ENCODE data around the gene MGMT. TPM values are rescaled to one million over a fixed set of nuclear protein-coding genes. Genes with fewer than 3 reads are reported as not detected.

MGMT gene
- total and polyA plus RNA-seq, 2 of the 4 experiments (the other 2 are of a cell fraction), result 11.5 to 17.8 TPM

DNA sequence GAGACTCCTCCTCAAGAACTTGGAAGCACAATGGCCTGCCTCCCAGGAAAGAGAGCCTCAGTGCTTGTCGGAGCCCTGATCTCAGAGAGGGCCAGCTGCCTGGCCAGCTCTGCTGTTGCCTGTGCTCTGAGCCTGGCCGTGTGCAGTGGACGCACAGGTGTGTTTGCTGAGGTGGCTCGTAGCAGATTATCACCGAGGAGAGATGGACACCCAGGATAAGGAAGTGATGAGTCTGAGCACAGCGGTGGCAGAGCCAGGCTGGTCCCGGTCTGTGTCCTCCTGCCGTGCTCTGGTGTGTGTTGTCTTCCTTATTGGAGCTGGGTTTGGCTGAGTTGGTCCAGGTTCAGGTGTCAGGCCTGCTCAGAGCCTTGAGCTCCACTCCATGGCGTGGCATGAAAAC, 288.6 kb downstream of the MGMT start:
- H4K20me1 ChIP-seq (ENCODE audit: insufficient read depth, low read length), result no peaks in the 10 kb centered on the region
- 71% methylated on average over 6 of the region's 9 CpGs; no CpG with 5 or more reads in 1 of the 2 experiments for WGBS, 2 experiments (ENCODE audit: extremely low coverage in 2 of 2, insufficient read length in 1 of 2)
- H2BK20ac ChIP-seq (ENCODE audit: low read depth, low read length), result no peak overlapping the region
- no peaks in the 10 kb centered on the region for H3K9me1 ChIP-seq (ENCODE audit: insufficient read depth, low read length)
- no peaks in the 10 kb centered on the region for H3K79me1 ChIP-seq (ENCODE audit: low read depth in 1 of 2, low read length in 2 of 2)
- H2BK5ac ChIP-seq (ENCODE audit: low read depth, low read length, poor library complexity, severe bottlenecking), result no peak overlapping the region
- H2AK9ac ChIP-seq (replicated peaks; ENCODE audit: low read depth, low read length, poor library complexity), result no peak overlapping the region
- H3K4me2 ChIP-seq (ENCODE audit: low read depth, low read length), result no peak overlapping the region
- H2AFZ ChIP-seq (replicated peaks; ENCODE audit: low read length, poor library complexity), result no peak overlapping the region
- H4K91ac ChIP-seq (ENCODE audit: insufficient read depth, low read depth, low read length), result no peak overlapping the region
- no peak overlapping the region for H3K9ac ChIP-seq (ENCODE audit: low read depth, low read length)
- no TSS peak for BruUV-seq (replicated peaks)
- H2BK15ac ChIP-seq (ENCODE audit: low read depth, low read length), result no peak overlapping the region
- H4K5ac ChIP-seq (ENCODE audit: low read depth, low read length), result no peak overlapping the region
- H2AK5ac ChIP-seq (ENCODE audit: low read depth, low read length), result no peak overlapping the region
- peaks cover 8% of the 10 kb centered on the region; the same call in 1 of the 2 replicates for H3K36me3 ChIP-seq (ENCODE audit: control insufficient read depth, insufficient read depth, low read length)
- H3K4me1 ChIP-seq (ENCODE audit: control insufficient read depth, insufficient read depth, low read length), result no peaks in the 10 kb centered on the region
- no peak overlapping the region for H3K18ac ChIP-seq (ENCODE audit: low read depth, low read length)
- no peak overlapping the region for H3K14ac ChIP-seq (replicated peaks; ENCODE audit: low read depth, low read length)
- intact Hi-C loops (cut with micrococcal nuclease), result no loop called here
- H3K4ac ChIP-seq (ENCODE audit: low read depth, low read length), result no peak overlapping the region
- ChIA-PET POLR2A (ENCODE audit: unreplicated experiment) (no interaction called here), CTCF (no interaction called here)
- no peak for ATAC-seq (ENCODE audit: low read depth)
- dilution Hi-C loops (cut with HindIII; ENCODE audit: low sequenced_read_pairs, unreplicated experiment), result no loop called here
- in situ Hi-C loops (cut with MboI; ENCODE audit: low sequenced_read_pairs), result no loop called here
- no peaks in the 10 kb centered on the region for H3K27me3 ChIP-seq (ENCODE audit: control insufficient read depth, insufficient read depth, low read length)
- no peak overlapping the region for H3K56ac ChIP-seq (ENCODE audit: extremely low read depth, insufficient read depth, low read length)
- no peak overlapping the region for H3K27ac ChIP-seq (ENCODE audit: insufficient read depth, low read length)
- no peak for DNase-seq
- H3K4me3 ChIP-seq (ENCODE audit: insufficient read depth, low read depth, low read length), result no peak overlapping the region
- no peak overlapping the region for H4K8ac ChIP-seq (ENCODE audit: low read depth in 2 of 2, low read length in 2 of 2)
- peaks cover 12% of the 10 kb centered on the region for H3K9me3 ChIP-seq (ENCODE audit: control insufficient read depth, insufficient read depth, low read length)
- H3K23ac ChIP-seq (ENCODE audit: low read depth, low read length), result no peak overlapping the region
- TF ChIP-seq, protein P1, sequence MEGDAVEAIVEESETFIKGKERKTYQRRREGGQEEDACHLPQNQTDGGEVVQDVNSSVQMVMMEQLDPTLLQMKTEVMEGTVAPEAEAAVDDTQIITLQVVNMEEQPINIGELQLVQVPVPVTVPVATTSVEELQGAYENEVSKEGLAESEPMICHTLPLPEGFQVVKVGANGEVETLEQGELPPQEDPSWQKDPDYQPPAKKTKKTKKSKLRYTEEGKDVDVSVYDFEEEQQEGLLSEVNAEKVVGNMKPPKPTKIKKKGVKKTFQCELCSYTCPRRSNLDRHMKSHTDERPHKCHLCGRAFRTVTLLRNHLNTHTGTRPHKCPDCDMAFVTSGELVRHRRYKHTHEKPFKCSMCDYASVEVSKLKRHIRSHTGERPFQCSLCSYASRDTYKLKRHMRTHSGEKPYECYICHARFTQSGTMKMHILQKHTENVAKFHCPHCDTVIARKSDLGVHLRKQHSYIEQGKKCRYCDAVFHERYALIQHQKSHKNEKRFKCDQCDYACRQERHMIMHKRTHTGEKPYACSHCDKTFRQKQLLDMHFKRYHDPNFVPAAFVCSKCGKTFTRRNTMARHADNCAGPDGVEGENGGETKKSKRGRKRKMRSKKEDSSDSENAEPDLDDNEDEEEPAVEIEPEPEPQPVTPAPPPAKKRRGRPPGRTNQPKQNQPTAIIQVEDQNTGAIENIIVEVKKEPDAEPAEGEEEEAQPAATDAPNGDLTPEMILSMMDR (conservative IDR thresholded peaks at IDR 0.05; ENCODE audit: low read depth, low read length), result no peak
- TF ChIP-seq MXI1 (IDR thresholded peaks at IDR 0.05; ENCODE audit: borderline replicate concordance, low read depth, low read length), result no peak
- TF ChIP-seq, protein P2, sequence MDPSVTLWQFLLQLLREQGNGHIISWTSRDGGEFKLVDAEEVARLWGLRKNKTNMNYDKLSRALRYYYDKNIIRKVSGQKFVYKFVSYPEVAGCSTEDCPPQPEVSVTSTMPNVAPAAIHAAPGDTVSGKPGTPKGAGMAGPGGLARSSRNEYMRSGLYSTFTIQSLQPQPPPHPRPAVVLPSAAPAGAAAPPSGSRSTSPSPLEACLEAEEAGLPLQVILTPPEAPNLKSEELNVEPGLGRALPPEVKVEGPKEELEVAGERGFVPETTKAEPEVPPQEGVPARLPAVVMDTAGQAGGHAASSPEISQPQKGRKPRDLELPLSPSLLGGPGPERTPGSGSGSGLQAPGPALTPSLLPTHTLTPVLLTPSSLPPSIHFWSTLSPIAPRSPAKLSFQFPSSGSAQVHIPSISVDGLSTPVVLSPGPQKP (IDR thresholded peaks at IDR 0.05; ENCODE audit: borderline replicate concordance, low read depth, low read length), result no peak
- TF ChIP-seq RCOR1 (IDR thresholded peaks at IDR 0.05; ENCODE audit: insufficient replicate concordance, low read length), result no peak
- no peak for TF ChIP-seq CEBPB (IDR thresholded peaks at IDR 0.05; ENCODE audit: low read depth, low read length)
- no peak for TF ChIP-seq SMC3 (IDR thresholded peaks at IDR 0.05; ENCODE audit: low read depth, low read length)
- no peak for TF ChIP-seq CHD1 (IDR thresholded peaks at IDR 0.05; ENCODE audit: low read depth, low read length)
- TF ChIP-seq, protein P3, sequence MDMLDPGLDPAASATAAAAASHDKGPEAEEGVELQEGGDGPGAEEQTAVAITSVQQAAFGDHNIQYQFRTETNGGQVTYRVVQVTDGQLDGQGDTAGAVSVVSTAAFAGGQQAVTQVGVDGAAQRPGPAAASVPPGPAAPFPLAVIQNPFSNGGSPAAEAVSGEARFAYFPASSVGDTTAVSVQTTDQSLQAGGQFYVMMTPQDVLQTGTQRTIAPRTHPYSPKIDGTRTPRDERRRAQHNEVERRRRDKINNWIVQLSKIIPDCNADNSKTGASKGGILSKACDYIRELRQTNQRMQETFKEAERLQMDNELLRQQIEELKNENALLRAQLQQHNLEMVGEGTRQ (IDR thresholded peaks at IDR 0.05; ENCODE audit: low read depth, low read length), result no peak
- TF ChIP-seq MAFK (IDR thresholded peaks at IDR 0.05; ENCODE audit: low read depth, low read length), result no peak
- no peak for TF ChIP-seq BHLHE40 (IDR thresholded peaks at IDR 0.05; ENCODE audit: low read depth, low read length)
- no peak for TF ChIP-seq RAD21 (IDR thresholded peaks at IDR 0.05; ENCODE audit: low read length)
- TF ChIP-seq POLR2A (IDR thresholded peaks at IDR 0.05; ENCODE audit: low read depth, low read length), result no peak
- TF ChIP-seq MAZ (IDR thresholded peaks at IDR 0.05; ENCODE audit: borderline replicate concordance, low read depth, low read length), result no peak
- no peak for TF ChIP-seq FOS (IDR thresholded peaks at IDR 0.05; ENCODE audit: low read depth, low read length)
- TF ChIP-seq NFE2L2 (IDR thresholded peaks at IDR 0.05; ENCODE audit: low read depth, low read length), result no peak
- TF ChIP-seq RFX5 (IDR thresholded peaks at IDR 0.05; ENCODE audit: low read depth, low read length), result no peak
- H2BK120ac ChIP-seq (ENCODE audit: low read depth, low read length), result no peak overlapping the region

Data from IMR-90 (cell line).